GM21825 (cell line): ENCODE measurements around the gene CRABP1.

Experiments used
- ATAC-seq: cut with Tn5 transposase; IDR thresholded peaks from one replicate; pipeline ENCODE4 v1.9.1; 2021; ENCODE audit warnings: mild to moderate bottlenecking, moderate library complexity; ENCODE audit not compliant: unreplicated experiment

Gene CRABP1

GRCh38 chr15:78340231-78341056 lies at the start of gene CRABP1:
TSS of gene CRABP1 (plus strand) at chr15:78340353. CDS start at chr15:78340429, 76 bp downstream.
- no peak for ATAC-seq

GRCh38 chr15:78291052-78291451 lies 49.1 kb upstream of the CRABP1 start:
- no peak for ATAC-seq

- no peak for ATAC-seq
Measured at GRCh38 chr15:78291698-78292097, 48.5 kb upstream of the CRABP1 start.

DNA sequence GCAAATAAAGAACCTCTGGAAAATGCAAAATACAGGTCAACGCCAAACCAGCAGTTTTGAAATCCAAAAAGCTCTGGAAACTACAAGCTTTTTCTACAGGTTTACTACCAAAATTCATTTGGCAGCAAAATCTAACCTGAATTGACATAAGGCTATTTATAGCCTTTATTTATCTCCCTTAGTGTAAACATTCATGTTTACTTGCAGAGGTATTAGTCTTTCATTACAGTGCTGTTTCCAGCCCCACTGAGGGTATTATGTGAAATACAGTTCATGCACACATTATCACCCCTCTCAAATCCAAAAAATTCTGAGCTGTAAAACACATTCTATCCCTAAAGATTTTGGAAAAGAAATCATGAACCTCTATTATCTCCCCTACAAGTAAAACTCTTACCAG lies 47.9 kb upstream of the CRABP1 start:
- no peak for ATAC-seq

DNA sequence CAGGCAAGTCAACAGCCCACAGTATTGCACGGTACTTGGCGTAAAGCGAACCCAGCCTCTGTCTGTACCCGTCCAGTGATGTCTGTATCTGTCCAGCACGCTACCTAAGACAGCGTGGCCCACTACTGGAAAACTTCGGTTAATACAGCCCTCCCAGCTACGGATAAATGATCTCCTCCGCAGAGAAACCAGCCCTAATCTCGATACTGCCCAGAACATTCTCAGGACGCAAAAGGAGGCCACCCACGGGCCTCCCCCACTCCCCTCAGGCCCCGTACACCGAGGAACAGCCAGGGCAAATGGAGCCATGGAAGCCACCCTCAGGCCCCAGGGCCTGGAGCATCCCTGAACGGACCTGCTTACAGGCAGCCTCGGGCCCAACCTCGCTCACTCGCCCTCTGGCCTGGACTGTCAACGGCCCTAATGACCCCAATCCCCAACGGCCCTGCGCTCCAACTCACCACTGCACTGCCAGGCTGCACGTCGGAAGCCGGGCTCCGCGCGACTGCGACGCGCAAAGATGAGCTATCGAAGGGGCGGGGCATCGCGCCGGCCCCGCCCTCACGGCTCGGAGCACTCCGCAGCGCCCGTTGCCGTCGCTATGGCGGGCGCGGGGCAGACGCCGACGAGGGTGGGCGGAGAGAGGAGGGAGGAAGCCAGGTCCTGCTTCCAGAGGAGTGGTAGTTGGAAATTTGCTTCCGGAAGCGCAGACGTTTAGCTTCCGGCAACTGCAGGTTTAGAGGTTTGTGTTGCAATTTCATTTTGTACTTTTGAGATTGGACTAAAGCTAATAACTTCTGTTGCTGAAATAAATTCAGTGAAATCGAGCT lies 40.8 kb upstream of the CRABP1 start, which contains the start of gene SKIC8:
TSS of gene SKIC8 (minus strand) at position 509 of the 830 bp plus-strand sequence. CDS start 3,923 bp downstream, outside the sequence.
- peak; percentile 83 for ATAC-seq

DNA sequence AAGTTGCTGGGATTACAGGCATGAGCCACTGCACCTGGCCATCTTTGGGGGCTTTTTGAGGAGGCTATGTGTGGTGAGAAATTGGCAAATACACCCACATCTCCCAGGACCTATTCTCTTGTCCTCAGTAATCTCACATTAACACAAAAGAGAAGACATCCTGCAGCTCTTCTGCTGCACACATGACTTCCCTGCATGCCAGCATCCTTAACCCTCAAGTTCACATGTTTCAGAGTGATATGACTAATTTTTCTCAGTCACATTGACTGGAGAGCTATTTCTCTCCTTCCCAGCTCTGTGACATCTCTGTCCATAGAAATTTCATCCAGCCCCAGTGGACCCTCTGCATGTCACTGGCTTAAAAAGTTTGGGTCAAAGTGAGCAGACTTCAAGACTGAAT lies 38.8 kb upstream of the CRABP1 start:
- ATAC-seq: no peak

- ATAC-seq: no peak
Measured at GRCh38 chr15:78301828-78302227, 38.3 kb upstream of the CRABP1 start.

- ATAC-seq: no peak
Measured at GRCh38 chr15:78302579-78303312, 37.4 kb upstream of the CRABP1 start.

DNA sequence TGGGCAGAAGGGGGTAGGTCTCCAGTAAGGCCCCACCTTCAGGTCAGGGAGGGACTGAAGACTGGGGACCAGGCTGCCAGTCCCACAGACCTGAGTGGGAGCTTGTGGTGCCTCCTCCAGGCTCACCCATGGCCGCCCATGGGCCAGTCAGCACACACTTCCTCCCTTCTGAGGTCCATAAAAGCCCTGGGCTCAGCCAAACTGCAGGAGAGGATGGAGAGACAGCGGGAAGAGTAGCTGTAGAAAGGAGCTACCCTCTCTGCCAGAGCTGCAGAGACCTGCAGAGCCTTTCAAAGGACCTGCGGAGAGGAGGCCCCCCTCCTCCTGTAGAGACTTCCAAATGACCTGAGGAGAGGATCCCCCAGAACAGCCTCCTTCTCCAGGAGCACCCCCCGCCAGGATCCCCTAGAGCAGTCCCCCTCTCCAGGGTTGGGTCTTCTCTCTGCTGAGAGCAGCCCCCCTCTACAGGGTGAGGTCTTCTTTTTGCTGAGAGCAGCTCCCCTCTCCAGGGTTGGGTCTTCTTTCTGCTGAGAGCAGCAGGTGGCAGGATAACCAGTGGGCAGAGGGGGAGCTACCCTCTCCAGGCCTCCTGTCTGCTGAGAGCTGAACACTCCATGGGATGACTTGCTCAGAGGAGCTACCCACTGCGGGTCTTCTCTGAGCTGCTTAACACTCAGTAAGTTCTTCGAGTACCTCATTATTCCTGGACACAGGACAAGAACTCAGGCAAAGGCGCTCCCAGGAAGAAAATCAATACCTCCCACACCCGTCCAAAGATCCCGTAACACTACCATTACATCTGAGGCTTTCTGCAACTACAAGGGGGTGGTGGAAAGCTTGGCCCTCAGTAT lies 35.7 kb upstream of the CRABP1 start:
- no peak for ATAC-seq

GRCh38 chr15:78306176-78306774 lies 33.9 kb upstream of the CRABP1 start:
- no peak for ATAC-seq

DNA sequence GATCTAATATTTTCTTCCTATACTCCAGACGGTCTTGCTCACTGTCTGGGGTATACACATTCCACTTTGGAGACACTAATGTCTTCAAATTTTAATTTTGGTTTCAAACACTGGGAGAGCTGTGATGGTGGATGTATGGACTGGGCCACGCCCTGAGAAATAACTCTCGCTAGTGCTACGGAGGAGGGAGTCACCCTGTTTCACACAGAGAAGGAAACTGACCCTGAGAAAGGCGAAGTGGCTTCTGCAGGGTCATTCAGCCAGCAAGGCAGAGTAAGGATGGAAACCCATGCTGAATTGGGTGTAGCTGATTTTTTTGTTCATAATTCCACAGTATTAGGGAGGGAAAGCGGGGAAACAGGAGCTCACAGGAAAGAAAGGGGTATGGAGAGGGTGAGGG lies 32.2 kb upstream of the CRABP1 start:
- no peak for ATAC-seq

DNA sequence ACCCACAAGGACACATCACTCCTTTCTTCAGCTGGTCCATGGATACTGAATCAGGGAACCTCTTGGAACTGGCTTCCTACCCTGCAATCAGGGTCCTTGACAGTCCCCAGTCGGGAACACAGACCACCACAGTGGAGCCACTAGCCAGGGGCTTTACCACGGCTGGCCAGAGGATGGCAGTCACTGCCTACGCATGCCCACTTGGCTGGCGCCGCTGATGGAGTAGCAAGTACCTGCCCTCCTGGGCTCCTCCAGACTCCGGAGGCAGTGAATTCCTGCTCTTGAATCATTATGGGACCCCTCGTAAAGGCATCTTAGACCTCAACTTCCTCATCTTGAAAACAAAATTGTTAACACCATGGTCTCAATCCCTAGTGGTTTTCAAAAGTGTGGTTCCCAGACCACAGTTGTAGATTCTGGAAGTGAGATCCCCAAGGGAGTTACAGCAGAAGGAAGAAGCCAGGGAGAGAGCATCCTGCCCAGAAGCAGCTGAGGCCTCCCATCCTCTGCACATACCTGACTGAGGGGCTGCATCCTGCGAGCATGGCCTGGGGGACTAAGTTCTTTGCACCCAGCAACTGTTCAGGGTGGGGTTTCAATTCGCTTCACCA lies 31.6 kb upstream of the CRABP1 start:
- ATAC-seq: no peak

- no peak for ATAC-seq
Measured at GRCh38 chr15:78311292-78311691, 28.9 kb upstream of the CRABP1 start.

- ATAC-seq: no peak
Measured at GRCh38 chr15:78312536-78312935, 27.6 kb upstream of the CRABP1 start.

DNA sequence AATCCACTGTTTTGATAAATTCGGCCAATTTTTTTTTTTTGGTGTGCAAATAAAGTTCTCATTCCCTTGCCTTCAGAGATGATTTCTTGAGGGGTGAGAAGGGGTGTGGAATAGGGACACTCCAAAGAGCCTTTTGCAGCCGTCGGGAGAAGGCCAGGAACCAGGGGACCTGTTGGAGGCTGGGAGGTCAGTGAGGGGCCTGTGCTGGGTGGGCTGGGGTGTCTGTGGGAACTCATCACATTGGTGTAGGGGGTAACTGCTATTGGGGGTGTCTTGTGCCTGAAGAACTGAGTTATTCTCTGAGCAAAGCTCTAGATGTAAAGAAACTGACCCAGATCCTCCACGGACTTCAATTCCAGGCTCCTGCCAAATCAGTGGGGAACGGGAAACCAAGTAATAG lies 27.2 kb upstream of the CRABP1 start:
- ATAC-seq: no peak

DNA sequence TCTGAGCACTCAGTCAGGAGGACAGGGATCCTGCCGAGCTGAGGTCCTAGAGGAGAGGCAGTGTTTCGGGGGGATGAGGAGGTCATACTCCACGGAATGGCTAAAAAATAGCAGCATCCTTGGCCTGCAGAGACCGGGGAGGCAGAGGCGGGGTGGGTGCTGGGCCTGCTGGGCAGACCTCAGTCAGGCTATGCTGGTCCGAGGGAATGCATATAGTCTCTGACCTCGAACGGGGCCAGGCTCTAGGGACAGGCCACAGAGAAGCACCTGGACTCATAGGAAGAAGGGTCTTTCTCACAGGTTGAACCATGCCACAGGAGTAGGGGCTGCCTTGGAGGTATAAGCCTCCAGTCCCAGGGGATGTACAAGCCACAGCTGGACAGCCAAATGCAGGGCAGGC lies 26.8 kb upstream of the CRABP1 start:
- no peak for ATAC-seq

GRCh38 chr15:78314181-78314581 lies 26.0 kb upstream of the CRABP1 start:
- no peak for ATAC-seq

- no peak for ATAC-seq
Measured at GRCh38 chr15:78315686-78316282, 24.4 kb upstream of the CRABP1 start.
